NCI-H128 (cell line): ENCODE measurements around the gene ATP5F1D.

Experiments used
- DNase-seq: peaks from one replicate; lab custom pipeline; 2025; ENCODE audit not compliant: unreplicated experiment; lab: John Stamatoyannopoulos, UW

The ATP5F1D gene

GRCh38 chr19:1220477-1220930 is 21.0 kb upstream of the ATP5F1D start:
- no peak for DNase-seq

- DNase-seq, result no peak
Measured at GRCh38 chr19:1220976-1221903, 20.3 kb upstream of the ATP5F1D start.

GRCh38 chr19:1221904-1222255 is 19.7 kb upstream of the ATP5F1D start:
- DNase-seq, result no peak

GRCh38 chr19:1222394-1222793 is 19.2 kb upstream of the ATP5F1D start:
- no peak for DNase-seq

- DNase-seq, result no peak
Measured at GRCh38 chr19:1223018-1223855, 18.3 kb upstream of the ATP5F1D start.

- no peak for DNase-seq
Measured at GRCh38 chr19:1224047-1224825, 17.3 kb upstream of the ATP5F1D start.

GRCh38 chr19:1224847-1225246 is 16.7 kb upstream of the ATP5F1D start:
- DNase-seq, result no peak

- no peak for DNase-seq
Measured at GRCh38 chr19:1225440-1226226, 15.9 kb upstream of the ATP5F1D start.

- DNase-seq, result no peak
Measured at GRCh38 chr19:1226227-1226518, 15.4 kb upstream of the ATP5F1D start.

- DNase-seq, result no peak
Measured at GRCh38 chr19:1226522-1227303, 14.8 kb upstream of the ATP5F1D start.

GRCh38 chr19:1227304-1228054 is 14.1 kb upstream of the ATP5F1D start:
- no peak for DNase-seq

GRCh38 chr19:1228161-1228957 is 13.2 kb upstream of the ATP5F1D start:
- DNase-seq, result no peak

- DNase-seq, result no peak
Measured at GRCh38 chr19:1229056-1229923, 12.3 kb upstream of the ATP5F1D start.

- no peak for DNase-seq
Measured at GRCh38 chr19:1229924-1230782, 11.4 kb upstream of the ATP5F1D start.

GRCh38 chr19:1230783-1231489 is 10.6 kb upstream of the ATP5F1D start:
- no peak for DNase-seq
